ENCODE measurements around the gene ABCG1. TPM values are rescaled to one million over a fixed set of nuclear protein-coding genes. Genes with fewer than 3 reads are reported as not detected.

Gene ABCG1
- total RNA-seq, 4 donors from 2014 or later = 3.4 to 43.3 (median 10.3) TPM

DNA sequence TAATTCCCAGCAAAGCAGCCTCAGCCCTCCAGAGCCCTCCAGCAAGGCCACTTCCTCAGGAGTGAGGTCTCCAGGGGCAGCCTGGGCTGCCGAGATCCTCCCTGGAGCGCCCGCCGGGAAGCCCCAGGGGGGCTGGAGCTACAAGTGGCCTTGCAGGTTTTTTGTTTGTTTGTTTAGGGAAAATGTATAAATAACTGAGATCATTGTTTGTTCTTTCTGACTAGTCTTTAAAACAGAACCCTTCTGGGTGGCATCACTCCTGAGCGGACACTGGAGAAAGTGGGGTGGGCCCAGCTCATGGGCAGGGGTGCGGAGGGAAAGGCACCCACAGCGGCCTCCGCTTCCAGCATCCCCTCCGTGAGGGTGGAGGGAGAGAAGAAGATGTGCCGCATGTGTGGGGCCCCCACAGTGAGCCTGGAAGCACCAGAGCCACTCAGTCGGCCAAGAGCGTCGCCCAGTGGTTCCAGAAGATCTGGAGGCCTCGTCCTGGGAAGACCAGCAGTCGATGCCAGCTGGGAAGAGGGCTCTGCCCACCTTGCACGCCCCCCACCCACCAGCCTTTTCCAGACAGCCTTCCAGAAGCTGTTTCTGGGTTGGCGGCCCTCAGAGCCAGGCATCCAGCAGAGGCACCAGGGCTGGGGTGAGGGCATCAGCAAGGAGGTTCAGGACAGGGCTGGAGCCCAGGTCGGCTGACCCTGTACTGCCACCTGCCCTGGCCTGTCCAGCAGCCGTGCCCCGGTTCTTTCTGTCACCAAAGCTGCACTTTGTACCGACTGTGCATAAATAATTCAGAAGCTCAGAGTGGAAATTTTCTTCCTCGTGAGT is 61.6 kb downstream of the ABCG1 start:
- in situ Hi-C loops (cut with MboI; ENCODE audit: low sequenced_read_pairs in 4 of 4) = no loop called here
- ATAC-seq = no peak

DNA sequence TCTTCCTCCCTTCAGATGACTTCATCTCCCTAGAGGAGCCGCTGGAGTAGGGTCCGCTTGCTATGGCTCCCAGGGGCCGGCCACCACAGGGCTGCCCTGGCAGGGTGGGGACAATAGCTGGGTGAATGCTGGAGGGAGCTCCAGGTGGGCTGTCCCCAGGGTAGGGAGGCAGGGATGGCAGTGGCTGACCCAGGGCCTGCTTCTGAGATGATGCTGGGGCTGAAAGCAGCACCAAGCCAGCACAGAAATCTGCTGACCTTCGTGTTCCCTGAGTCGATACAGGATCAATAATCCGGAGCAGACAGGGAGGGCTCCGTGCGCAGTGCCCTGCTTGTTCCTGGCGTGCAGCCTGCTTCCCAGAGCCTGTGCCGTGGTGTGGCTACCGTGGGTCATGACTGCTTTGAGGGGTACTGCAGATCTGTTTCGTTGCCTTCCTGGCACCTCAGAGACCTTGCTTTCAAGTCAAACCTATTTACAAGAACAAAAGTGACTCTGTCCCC is 62.3 kb downstream of the ABCG1 start:
- ATAC-seq (no peak), DNase-seq (no peak)
- Histone ChIP-seq H3K36me3 (peaks cover 0 to 45% of the 10 kb centered on the region in 2 donors), H3K4me3 (no peak overlapping the region), H3K4me1 (no peaks in the 10 kb centered on the region), H3K27me3 (no peaks in the 10 kb centered on the region), H3K9me3 (no peaks in the 10 kb centered on the region), H3K27ac (no peak overlapping the region)
- in situ Hi-C loops (cut with MboI; ENCODE audit: low sequenced_read_pairs in 4 of 4) (no loop called here), intact Hi-C loops (cut with DNase I; ENCODE audit: low total_unique reads) (no loop called here)
- TF ChIP-seq, protein P1, sequence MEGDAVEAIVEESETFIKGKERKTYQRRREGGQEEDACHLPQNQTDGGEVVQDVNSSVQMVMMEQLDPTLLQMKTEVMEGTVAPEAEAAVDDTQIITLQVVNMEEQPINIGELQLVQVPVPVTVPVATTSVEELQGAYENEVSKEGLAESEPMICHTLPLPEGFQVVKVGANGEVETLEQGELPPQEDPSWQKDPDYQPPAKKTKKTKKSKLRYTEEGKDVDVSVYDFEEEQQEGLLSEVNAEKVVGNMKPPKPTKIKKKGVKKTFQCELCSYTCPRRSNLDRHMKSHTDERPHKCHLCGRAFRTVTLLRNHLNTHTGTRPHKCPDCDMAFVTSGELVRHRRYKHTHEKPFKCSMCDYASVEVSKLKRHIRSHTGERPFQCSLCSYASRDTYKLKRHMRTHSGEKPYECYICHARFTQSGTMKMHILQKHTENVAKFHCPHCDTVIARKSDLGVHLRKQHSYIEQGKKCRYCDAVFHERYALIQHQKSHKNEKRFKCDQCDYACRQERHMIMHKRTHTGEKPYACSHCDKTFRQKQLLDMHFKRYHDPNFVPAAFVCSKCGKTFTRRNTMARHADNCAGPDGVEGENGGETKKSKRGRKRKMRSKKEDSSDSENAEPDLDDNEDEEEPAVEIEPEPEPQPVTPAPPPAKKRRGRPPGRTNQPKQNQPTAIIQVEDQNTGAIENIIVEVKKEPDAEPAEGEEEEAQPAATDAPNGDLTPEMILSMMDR (IDR thresholded peaks at IDR 0.05 in 4 of 5, conservative IDR thresholded peaks at IDR 0.05 in 1 of 5) = no peak
- no peak for TF ChIP-seq POLR2A (IDR thresholded peaks at IDR 0.05)

More for the DNA sequence above, 61.6 kb downstream of the ABCG1 start:
- intact Hi-C loops (cut with DNase I; ENCODE audit: low total_unique reads) = no loop called here
- no peaks in the 10 kb centered on the region for H3K27me3 ChIP-seq
- peaks cover 0 to 41% of the 10 kb centered on the region in 2 donors for H3K36me3 ChIP-seq
- TF ChIP-seq, protein P1 (IDR thresholded peaks at IDR 0.05 in 4 of 5, conservative IDR thresholded peaks at IDR 0.05 in 1 of 5) = no peak
- no peak for TF ChIP-seq POLR2A (IDR thresholded peaks at IDR 0.05)
- no peak overlapping the region for H3K4me3 ChIP-seq
- no peak for DNase-seq
- H3K27ac ChIP-seq = no peak overlapping the region
- no peaks in the 10 kb centered on the region for H3K4me1 ChIP-seq
- no peaks in the 10 kb centered on the region for H3K9me3 ChIP-seq

DNA sequence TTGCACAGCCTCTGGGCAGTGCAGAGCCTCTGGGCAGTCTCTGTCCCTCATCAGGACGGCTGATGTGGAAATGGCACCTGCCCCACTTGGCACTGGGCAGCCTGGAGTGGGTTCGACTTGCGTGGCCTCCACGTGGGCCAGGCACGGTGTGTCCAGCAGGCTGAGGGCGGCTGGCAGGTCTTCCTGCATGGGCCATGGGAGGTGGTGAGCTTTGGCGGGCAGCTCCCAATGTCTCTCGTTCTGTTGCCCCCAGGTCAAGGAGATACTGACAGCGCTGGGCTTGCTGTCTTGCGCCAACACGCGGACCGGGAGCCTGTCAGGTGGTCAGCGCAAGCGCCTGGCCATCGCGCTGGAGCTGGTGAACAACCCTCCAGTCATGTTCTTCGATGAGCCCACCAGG is 63.1 kb downstream of the ABCG1 start:
- TF ChIP-seq POLR2A (IDR thresholded peaks at IDR 0.05) = no peak
- TF ChIP-seq, protein P1 (IDR thresholded peaks at IDR 0.05 in 4 of 5, conservative IDR thresholded peaks at IDR 0.05 in 1 of 5) = no peak
- Histone ChIP-seq H3K27me3 (no peaks in the 10 kb centered on the region), H3K27ac (no peak overlapping the region), H3K4me1 (no peaks in the 10 kb centered on the region), H3K4me3 (no peak overlapping the region), H3K9me3 (no peaks in the 10 kb centered on the region), H3K36me3 (peaks cover 0 to 49% of the 10 kb centered on the region in 2 donors)
- in situ Hi-C loops (cut with MboI; ENCODE audit: low sequenced_read_pairs in 4 of 4) = no loop called here
- ATAC-seq (no peak), DNase-seq (no peak)
- intact Hi-C loops (cut with DNase I; ENCODE audit: low total_unique reads) = no loop called here

DNA sequence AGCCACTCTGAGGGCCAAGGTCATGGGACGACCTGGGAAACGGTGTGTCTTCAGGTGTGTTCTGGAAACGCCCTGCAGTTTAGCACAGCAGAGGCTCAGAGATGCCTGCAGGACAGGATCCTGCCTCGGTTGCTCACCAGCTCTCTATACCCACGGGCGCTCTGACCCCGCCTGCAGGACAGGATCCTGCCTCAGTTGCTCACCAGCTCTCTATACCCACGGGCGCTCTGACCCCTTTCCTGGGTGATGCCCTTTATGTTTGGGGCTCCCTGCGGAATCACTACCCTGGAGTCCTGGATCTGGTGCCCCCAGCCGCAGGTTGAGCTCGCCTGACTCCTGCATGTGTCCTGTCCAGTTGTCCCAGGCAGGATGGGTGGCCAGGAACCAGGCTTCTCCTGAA is 63.8 kb downstream of the ABCG1 start:
- ATAC-seq (no peak), DNase-seq (no peak)
- intact Hi-C loops (cut with DNase I; ENCODE audit: low total_unique reads) = no loop called here
- H3K4me3 ChIP-seq = no peak overlapping the region
- H3K36me3 ChIP-seq = peaks cover 0 to 55% of the 10 kb centered on the region in 2 donors
- in situ Hi-C loops (cut with MboI; ENCODE audit: low sequenced_read_pairs in 4 of 4) = no loop called here
- TF ChIP-seq POLR2A (IDR thresholded peaks at IDR 0.05) = no peak
- TF ChIP-seq, protein P1 (IDR thresholded peaks at IDR 0.05 in 4 of 5, conservative IDR thresholded peaks at IDR 0.05 in 1 of 5) = no peak
- no peaks in the 10 kb centered on the region for H3K27me3 ChIP-seq
- H3K4me1 ChIP-seq = no peaks in the 10 kb centered on the region
- H3K9me3 ChIP-seq = no peaks in the 10 kb centered on the region
- H3K27ac ChIP-seq = no peak overlapping the region
